Urinary bladder (tissue), 4 donors: ENCODE measurements around the gene L3MBTL4. TPM values are rescaled to one million over a fixed set of nuclear protein-coding genes. Genes with fewer than 3 reads are reported as not detected.
A peak's percentile ranks its signal among the peaks of the same experiment; 100 is the strongest.

ENCODE experiments used
- DNase-seq: peaks from one replicate; pipeline ENCODE4 v3.0.0-alpha.2; 2015; ENCODE audit errors: extremely low spot score
- H3K27ac ChIP-seq: one replicate; pipeline ENCODE4 v1.5.1; 2013; ENCODE audit warnings: low read depth, mild to moderate bottlenecking, moderate library complexity
- H3K36me3 ChIP-seq: one replicate; pipeline ENCODE4 v1.6.1; 2013; ENCODE audit warnings: mild to moderate bottlenecking, moderate library complexity; ENCODE audit not compliant: insufficient read depth
- H3K4me1 ChIP-seq: one replicate; pipeline ENCODE4 v1.6.1; 2013; ENCODE audit warnings: mild to moderate bottlenecking, moderate library complexity; ENCODE audit not compliant: insufficient read depth
- H3K4me3 ChIP-seq: one replicate; pipeline ENCODE4 v1.5.1; 2013; ENCODE audit warnings: low read depth, low read length
- WGBS: extraction: QIAGEN DNeasy Blood & Tissue Kit; methylation state at CpG from one replicate; pipeline ENCODE4 v1.1.7; 2013; 5-methylcytosine and 5-hydroxymethylcytosine counted together
- polyA plus RNA-seq: library from polyadenylated mRNA; stranded (reverse); fragments of 200-250 nt; gene quantifications from one replicate; pipeline ENCODE4 v1.2.3, GENCODE V29; 2013
- total RNA-seq: library from RNA; depleted of rRNA; stranded (reverse); fragments of >200 nt; gene quantifications from one replicate; pipeline ENCODE4 v1.2.3, GENCODE V29; 2014
- donor health status: healthy with polysubstance abuse.
- donor health status: healthy.

L3MBTL4 gene
- 6.7 TPM for total RNA-seq
- 0.98 TPM for polyA plus RNA-seq

- 2% methylated on average over 67 of the region's 67 CpGs for WGBS
- Histone ChIP-seq H3K4me1 (no peaks in the 10 kb centered on the region), H3K4me3 (peak within 1 kb of the TSS; percentile 97), H3K36me3 (no peaks in the 10 kb centered on the region), H3K27ac (peak within 1 kb of the TSS; percentile 92)
- no peak for DNase-seq
These were observed at the start of gene L3MBTL4 for GRCh38 chr18:6414723-6415417. Gene L3MBTL4, minus strand, starts transcription at chr18:6414911. Its CDS starts 103,286 bp downstream, at chr18:6311625.

DNA sequence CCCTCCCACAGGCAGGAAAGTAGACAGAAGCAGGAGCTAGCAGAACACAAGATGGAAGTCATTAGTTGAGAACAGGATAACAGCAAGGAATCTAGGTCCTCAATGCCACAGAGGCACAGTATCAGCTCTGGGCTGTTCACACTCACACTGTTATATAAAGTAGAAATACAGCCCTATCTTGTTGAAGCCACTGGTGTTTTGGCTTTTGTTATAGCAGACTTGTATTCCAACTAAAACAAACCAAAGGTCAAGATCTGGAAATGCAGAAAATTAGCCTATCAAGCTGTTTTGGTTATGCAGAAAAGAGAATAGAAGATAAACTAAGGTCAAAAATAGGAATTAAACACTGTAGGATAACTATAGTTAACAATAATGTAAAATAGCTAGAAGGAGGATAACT lies 37.5 kb upstream of the L3MBTL4 start:
- no peak overlapping the region for H3K4me3 ChIP-seq
- H3K27ac ChIP-seq: no peak overlapping the region

GRCh38 chr18:6449213-6449612 lies 34.5 kb upstream of the L3MBTL4 start:
- 92% methylated on average over 5 of the region's 5 CpGs for WGBS
- no peak overlapping the region for H3K27ac ChIP-seq
- H3K36me3 ChIP-seq: no peaks in the 10 kb centered on the region
- no peak overlapping the region for H3K4me3 ChIP-seq
- DNase-seq: no peak
- H3K4me1 ChIP-seq: no peaks in the 10 kb centered on the region

More for the DNA sequence above, 37.5 kb upstream of the L3MBTL4 start:
- Histone ChIP-seq H3K36me3 (no peaks in the 10 kb centered on the region), H3K4me1 (no peaks in the 10 kb centered on the region)
- no peak for DNase-seq

DNA sequence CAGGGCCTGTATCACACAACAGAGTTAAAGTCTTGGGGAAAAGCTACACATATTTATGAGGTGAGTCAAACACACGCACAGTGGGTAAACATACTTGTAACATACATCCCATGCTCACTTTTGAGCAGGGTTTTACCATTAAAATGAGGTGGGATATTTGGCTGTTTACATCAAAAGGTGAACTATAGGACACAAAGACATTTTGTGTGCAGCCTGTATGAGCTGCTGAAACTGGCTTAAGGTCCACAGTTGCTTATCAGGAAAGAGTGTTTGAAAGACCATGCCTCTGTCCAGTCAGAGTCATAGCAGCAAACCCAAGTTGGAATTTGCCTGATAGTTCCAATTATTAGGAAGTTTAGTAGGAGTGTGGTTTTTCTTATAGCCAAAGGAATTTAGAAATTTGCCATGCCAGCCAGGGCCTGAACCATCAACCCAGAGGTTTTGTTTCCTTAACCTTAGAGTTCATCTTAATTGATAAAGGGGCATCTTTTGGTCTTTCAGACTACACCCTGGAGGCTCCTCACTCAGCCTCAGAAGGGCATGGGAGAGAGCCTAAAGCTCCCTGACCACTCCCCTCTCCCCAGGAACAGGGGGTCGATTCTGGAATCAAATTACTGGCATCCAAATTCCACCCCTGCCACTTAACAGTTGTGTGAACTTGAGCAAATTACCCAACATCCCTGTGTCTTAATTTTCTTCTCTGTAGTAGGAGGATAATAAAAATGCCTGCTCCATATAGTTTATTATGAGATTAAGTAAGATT lies 29.9 kb upstream of the L3MBTL4 start:
- Histone ChIP-seq H3K36me3 (no peaks in the 10 kb centered on the region), H3K27ac (no peak overlapping the region), H3K4me3 (no peak overlapping the region), H3K4me1 (no peaks in the 10 kb centered on the region)
- 49% methylated on average over 2 of the region's 2 CpGs for WGBS
- no peak for DNase-seq

DNA sequence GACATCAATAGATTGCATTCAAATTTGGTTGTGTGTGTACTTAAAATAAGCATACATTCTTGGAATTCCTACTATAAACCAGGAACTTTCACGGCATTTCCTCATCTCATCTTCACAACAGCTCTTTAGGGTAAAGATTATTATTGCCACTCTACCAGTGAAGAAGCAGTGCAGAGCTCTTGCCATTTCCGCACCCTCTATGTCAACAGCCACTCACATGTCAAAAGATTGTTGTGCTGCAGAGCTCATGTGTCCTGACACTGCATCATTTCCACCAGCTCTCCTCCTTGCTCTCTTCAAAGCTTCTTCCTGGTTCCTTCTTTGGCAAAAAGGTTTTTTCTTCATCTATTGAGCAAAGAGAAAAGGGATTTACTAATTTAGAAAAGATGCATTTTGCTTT lies 26.5 kb upstream of the L3MBTL4 start:
- H3K4me1 ChIP-seq: no peaks in the 10 kb centered on the region
- H3K27ac ChIP-seq: no peak overlapping the region
- no peak overlapping the region for H3K4me3 ChIP-seq
- no peak for DNase-seq
- no peaks in the 10 kb centered on the region for H3K36me3 ChIP-seq
- WGBS: 50% methylated on average over 2 of the region's 2 CpGs

DNA sequence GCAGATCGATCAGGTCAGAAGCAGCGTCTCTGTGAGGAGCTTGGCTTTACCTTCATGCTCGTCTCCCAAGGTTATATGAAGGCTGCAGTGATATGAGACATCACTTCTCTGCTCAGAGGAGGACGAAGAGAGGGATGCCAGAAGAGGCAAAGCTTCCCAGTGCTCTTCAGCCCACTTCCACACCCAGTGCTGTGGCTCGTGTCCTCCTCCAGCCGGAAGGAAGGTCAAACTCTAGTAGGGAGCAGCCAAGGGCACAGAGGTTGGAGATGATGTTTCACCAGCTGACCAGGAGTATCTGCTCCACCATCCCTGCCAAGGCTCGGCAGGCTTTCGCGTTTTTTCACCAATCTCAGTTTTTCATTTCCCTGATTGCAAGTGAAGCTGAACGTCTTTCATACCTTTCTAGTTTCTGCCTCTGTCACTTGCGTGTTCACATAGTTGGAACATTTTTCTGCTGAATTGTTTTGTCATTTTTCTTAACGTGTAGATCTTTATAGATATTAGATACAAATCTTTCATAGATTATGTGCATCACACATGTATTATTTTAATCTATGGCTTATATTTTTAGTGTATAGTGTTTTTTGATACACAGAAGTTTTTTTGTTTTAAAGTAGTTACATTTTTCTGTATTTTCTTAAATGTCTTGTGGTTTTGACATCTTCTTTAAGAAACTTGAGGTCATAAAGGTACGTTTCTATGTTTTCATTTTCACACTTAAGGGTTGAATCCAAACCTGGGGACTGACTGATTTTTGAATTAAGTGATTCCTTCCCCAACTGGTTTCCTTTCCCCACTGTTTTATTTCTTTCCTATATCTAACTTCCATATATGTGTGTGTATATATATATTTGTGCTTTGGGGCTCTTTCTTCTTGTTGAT lies 23.5 kb upstream of the L3MBTL4 start:
- DNase-seq: no peak
- no peak overlapping the region for H3K27ac ChIP-seq
- no peak overlapping the region for H3K4me3 ChIP-seq
- H3K4me1 ChIP-seq: no peaks in the 10 kb centered on the region
- 85% methylated on average over 13 of the region's 13 CpGs for WGBS
- H3K36me3 ChIP-seq: no peaks in the 10 kb centered on the region

DNA sequence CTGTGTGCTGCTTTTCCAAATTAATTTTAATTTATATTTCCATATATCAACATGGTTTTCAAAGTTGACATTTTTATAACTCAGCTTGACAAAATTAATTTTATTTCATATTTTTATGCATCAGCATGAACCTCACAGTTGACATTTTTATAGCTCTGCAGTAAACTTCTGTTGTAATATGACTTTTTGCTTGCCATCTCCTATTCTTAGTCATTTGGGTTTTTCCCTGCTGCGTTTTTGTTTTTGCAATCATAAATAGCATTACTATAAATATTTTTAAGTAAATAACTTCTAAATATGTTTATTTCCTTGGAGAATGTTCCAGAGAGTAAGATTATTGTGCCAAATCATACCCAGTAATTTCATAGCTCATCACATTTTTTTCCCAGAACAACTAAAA lies 21.0 kb upstream of the L3MBTL4 start:
- H3K4me3 ChIP-seq: no peak overlapping the region
- no peaks in the 10 kb centered on the region for H3K36me3 ChIP-seq
- WGBS: 34% methylated on average over 1 of the region's 1 CpG
- H3K4me1 ChIP-seq: no peaks in the 10 kb centered on the region
- H3K27ac ChIP-seq: no peak overlapping the region
- DNase-seq: no peak

DNA sequence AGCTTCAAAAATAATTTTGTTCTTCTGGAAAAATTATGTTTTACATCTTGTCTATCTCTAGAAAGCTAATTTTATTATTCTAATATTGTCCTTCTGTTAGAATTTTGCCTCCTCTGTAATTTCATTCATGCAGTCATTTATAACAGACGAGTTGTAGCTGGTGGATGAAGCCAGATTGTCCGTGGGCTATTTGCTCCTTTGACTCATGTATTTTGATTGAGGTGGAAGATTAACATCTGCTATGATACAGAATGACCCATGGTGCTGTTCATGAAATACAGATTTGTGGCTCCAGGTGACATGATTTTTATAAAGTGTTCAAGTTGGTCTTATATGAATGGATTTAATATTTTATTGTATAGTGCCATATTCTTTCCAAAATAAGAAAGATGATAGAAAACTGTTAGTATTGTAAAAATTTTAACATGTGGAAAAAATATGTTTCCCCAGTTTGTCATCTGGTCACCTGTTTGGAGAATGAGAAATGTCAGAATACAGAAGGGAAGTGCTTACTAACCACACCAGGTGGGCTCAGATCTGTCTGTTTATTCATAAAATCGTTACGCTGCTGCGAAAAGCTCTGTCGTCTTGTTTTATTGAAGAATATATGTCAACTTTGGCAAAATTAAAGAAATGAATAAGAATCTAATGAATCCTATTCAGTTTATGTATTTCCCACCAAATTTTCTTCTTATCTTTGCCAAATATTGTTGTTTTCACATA lies 20.4 kb upstream of the L3MBTL4 start:
- no peak for DNase-seq
- Histone ChIP-seq H3K4me3 (no peak overlapping the region), H3K27ac (peak overlapping the region; percentile 38), H3K36me3 (no peaks in the 10 kb centered on the region), H3K4me1 (no peaks in the 10 kb centered on the region)
- 51% methylated on average over 6 of the region's 6 CpGs for WGBS

DNA sequence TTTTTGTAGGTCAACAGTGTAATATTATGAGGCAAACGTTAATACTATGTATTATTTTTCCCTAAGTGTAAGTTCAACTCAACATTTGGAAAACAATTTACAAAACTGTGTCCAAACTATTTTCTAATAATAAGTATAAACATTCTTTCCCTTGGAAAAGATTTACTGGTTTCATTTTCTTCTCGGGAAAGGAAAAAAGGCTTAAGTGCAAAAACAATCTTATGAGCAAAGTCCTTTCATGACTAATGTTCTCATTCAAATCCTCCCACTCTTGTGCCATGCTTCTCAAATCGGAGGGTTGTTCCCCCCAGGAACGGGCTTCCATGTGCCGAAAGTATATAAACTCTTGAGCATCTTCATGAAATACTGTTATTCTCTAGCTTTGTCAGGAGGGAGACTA lies 19.8 kb upstream of the L3MBTL4 start:
- Histone ChIP-seq H3K4me1 (no peaks in the 10 kb centered on the region), H3K4me3 (no peak overlapping the region), H3K36me3 (no peaks in the 10 kb centered on the region), H3K27ac (no peak overlapping the region)
- no peak for DNase-seq
- 47% methylated on average over 5 of the region's 5 CpGs for WGBS

- H3K4me1 ChIP-seq: no peaks in the 10 kb centered on the region
- no peaks in the 10 kb centered on the region for H3K36me3 ChIP-seq
- H3K27ac ChIP-seq: no peak overlapping the region
- 67% methylated on average over 19 of the region's 19 CpGs for WGBS
- H3K4me3 ChIP-seq: no peak overlapping the region
- no peak for DNase-seq
These were observed 17.1 kb upstream of the L3MBTL4 start for GRCh38 chr18:6431659-6432318.

DNA sequence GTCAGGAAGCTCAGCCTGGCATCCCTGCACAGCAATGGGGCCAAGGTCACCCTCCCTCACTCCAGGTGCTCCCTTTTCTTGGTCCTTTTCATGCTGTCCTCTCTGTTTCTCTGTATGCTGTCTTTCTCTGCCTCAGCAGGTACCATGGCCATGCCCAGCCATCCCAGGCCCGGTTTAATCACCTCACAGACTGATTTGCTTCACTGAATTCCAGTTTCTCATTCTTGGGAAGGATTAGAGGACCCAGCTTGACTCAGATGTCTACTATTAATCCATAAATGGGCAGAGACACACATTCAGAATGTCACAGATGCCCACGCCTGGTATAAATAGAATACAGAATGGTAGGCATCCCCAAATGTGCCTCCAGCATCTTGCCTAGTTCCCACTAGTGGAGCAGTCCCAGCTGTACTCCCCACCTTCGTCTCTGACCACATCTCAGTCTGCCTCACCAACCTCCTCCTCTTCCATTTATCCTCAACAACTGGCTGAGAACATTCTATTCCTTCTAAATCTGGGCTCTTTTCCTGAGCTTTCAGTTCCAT lies 14.2 kb upstream of the L3MBTL4 start:
- H3K27ac ChIP-seq: no peak overlapping the region
- H3K4me1 ChIP-seq: no peaks in the 10 kb centered on the region
- 86% methylated on average over 3 of the region's 3 CpGs for WGBS
- H3K4me3 ChIP-seq: no peak overlapping the region
- DNase-seq: no peak
- H3K36me3 ChIP-seq: no peaks in the 10 kb centered on the region

DNA sequence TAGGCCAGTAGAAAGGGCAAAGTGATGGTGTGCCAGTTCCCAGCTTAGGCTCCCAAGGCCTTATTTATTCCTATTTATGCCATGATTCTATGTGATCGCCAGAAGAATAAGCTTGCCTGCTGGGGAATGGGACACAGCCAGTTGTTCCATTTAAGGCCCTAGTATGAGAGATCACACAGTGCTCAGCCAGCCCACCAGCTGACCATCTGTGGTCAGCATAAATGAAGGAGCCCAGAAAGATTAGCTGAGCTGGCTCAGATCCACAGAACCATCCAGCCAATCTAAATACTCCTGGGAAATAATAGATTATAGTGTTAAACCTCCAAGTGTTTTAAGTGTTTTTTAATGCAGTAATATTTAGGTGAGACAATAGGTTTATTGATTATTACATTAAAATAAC lies 12.6 kb upstream of the L3MBTL4 start:
- DNase-seq: no peak
- 41% methylated on average over 1 of the region's 1 CpG for WGBS
- H3K36me3 ChIP-seq: no peaks in the 10 kb centered on the region
- no peak overlapping the region for H3K27ac ChIP-seq
- no peaks in the 10 kb centered on the region for H3K4me1 ChIP-seq
- no peak overlapping the region for H3K4me3 ChIP-seq
